ENCODE data around the gene TTC1.
"Not testable (repeated sequence)": the region's sequence is repeated elsewhere in the genome, so short reads cannot be mapped to it uniquely, and the experiment has no call there.

The TTC1 gene

GRCh38 chr5:160008877-160009590, at the start of gene TTC1:
Gene TTC1 (plus strand): TSS chr5:160009139. CDS start chr5:160010529, 1,390 bp downstream.
- peak; percentile 99 for DNase-seq (ENCODE audit: low read depth)
- peak within 1 kb of the TSS; percentile 87 for H3K4me3 ChIP-seq (ENCODE audit: low read length)
- TF ChIP-seq CTCF (conservative IDR thresholded peaks at IDR 0.05; ENCODE audit: low read length), result no peak

- TF ChIP-seq CTCF (conservative IDR thresholded peaks at IDR 0.05; ENCODE audit: low read length), result no peak
- DNase-seq (ENCODE audit: low read depth), result peak; percentile 33
- H3K4me3 ChIP-seq (ENCODE audit: low read length), result no peak overlapping the region
Observed at GRCh38 chr5:159961176-159962160, 47.5 kb upstream of the TTC1 start.

GRCh38 chr5:159962214-159962613, 46.7 kb upstream of the TTC1 start:
- no peak for TF ChIP-seq CTCF (conservative IDR thresholded peaks at IDR 0.05; ENCODE audit: low read length)
- H3K4me3 ChIP-seq (ENCODE audit: low read length), result no peak overlapping the region
- DNase-seq (ENCODE audit: low read depth), result no peak

- H3K4me3 ChIP-seq (ENCODE audit: low read length), result no peak overlapping the region
- TF ChIP-seq CTCF (conservative IDR thresholded peaks at IDR 0.05; ENCODE audit: low read length), result no peak
- no peak for DNase-seq (ENCODE audit: low read depth)
Observed at GRCh38 chr5:159963935-159964334, 45.0 kb upstream of the TTC1 start.

GRCh38 chr5:159965031-159965837, 43.7 kb upstream of the TTC1 start:
- no peak overlapping the region for H3K4me3 ChIP-seq (ENCODE audit: low read length)
- peak; percentile 66 for DNase-seq (ENCODE audit: low read depth)
- TF ChIP-seq CTCF (conservative IDR thresholded peaks at IDR 0.05; ENCODE audit: low read length), result peak; percentile 83

GRCh38 chr5:159965838-159966128, 43.2 kb upstream of the TTC1 start:
- not testable (repeated sequence) for DNase-seq (ENCODE audit: low read depth); H3K4me3 ChIP-seq (ENCODE audit: low read length)

GRCh38 chr5:159969966-159970365, 39.0 kb upstream of the TTC1 start:
- DNase-seq (ENCODE audit: low read depth), result no peak
- no peak overlapping the region for H3K4me3 ChIP-seq (ENCODE audit: low read length)
- no peak for TF ChIP-seq CTCF (conservative IDR thresholded peaks at IDR 0.05; ENCODE audit: low read length)

All from AG10803 (cell line).